Measurements from ENCODE around the gene KDM5A.

DNA sequence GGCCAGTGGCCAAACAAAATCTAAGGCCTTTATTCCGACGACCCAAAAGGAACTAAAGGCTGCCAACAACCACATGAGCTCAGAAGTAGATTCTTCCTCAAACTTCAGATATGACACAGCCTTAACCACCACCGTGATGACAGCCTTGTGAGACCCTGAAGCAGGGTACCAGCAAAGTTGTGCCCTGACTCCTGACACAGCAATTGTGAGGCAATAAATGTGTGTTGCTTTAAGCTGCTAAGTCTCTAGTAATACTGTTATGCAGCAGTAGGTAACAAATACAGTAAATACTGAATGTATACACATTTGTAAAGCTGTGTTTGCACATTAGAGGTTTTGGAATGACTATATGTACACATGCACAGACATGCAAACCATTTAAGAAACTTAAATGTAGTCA lies 115.7 kb downstream of the KDM5A start:
- TF ChIP-seq, protein P1, sequence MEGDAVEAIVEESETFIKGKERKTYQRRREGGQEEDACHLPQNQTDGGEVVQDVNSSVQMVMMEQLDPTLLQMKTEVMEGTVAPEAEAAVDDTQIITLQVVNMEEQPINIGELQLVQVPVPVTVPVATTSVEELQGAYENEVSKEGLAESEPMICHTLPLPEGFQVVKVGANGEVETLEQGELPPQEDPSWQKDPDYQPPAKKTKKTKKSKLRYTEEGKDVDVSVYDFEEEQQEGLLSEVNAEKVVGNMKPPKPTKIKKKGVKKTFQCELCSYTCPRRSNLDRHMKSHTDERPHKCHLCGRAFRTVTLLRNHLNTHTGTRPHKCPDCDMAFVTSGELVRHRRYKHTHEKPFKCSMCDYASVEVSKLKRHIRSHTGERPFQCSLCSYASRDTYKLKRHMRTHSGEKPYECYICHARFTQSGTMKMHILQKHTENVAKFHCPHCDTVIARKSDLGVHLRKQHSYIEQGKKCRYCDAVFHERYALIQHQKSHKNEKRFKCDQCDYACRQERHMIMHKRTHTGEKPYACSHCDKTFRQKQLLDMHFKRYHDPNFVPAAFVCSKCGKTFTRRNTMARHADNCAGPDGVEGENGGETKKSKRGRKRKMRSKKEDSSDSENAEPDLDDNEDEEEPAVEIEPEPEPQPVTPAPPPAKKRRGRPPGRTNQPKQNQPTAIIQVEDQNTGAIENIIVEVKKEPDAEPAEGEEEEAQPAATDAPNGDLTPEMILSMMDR (IDR thresholded peaks at IDR 0.05; ENCODE audit: extremely low read depth in 1 of 2, insufficient read depth in 1 of 2, low read depth in 1 of 2, low read length in 2 of 2), result no peak
- TF ChIP-seq POLR2AphosphoS5 (IDR thresholded peaks at IDR 0.05; ENCODE audit: insufficient read depth, low read depth, low read length) (no peak), POLR2A (IDR thresholded peaks at IDR 0.05; ENCODE audit: low read depth, low read length) (no peak), EZH2 (IDR thresholded peaks at IDR 0.05; ENCODE audit: borderline replicate concordance, low read depth, low read length, severe bottlenecking) (no peak), JUN (IDR thresholded peaks at IDR 0.05; ENCODE audit: borderline replicate concordance, insufficient read depth, insufficient read length, low read depth) (no peak), MYC (IDR thresholded peaks at IDR 0.05; ENCODE audit: low read depth, low read length) (no peak), FOS (IDR thresholded peaks at IDR 0.05; ENCODE audit: borderline replicate concordance, insufficient read depth, low read length) (no peak)
- TF ChIP-seq, protein P2, sequence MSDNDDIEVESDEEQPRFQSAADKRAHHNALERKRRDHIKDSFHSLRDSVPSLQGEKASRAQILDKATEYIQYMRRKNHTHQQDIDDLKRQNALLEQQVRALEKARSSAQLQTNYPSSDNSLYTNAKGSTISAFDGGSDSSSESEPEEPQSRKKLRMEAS (IDR thresholded peaks at IDR 0.05; ENCODE audit: insufficient read depth, insufficient read length), result no peak

Data from endothelial cell of umbilical vein (primary cell).